Uterus (tissue), 4 donors: ENCODE results near the gene ASTN2. TPM values are rescaled to one million over a fixed set of nuclear protein-coding genes. Genes with fewer than 3 reads are reported as not detected.
A peak's percentile ranks its signal among the peaks of the same experiment; 100 is the strongest.

ENCODE experiments used
- DNase-seq, 2 donors: peaks; one replicate each; pipeline ENCODE4 v3.0.0-alpha.2; 2019 to 2020
- H3K27ac ChIP-seq, 2 donors: fragments of 200-600 bp; sonication (generic); 1 replicate in 1 of 2; 2 replicates in 1 of 2; pipeline ENCODE4 v1.5.1; 2016 to 2018
- H3K27me3 ChIP-seq, 2 donors: fragments of 200-600 bp; sonication (generic); one replicate each; pipeline ENCODE4 v1.5.1; 2018 to 2019; ENCODE audit warnings: control low read depth in 1 of 2
- H3K36me3 ChIP-seq, 2 donors: fragments of 200-600 bp; sonication (generic); one replicate each; pipeline ENCODE4 v1.5.1; 2019; ENCODE audit warnings: control low read depth in 1 of 2
- H3K4me1 ChIP-seq, 2 donors: fragments of 200-600 bp; sonication (generic); one replicate each; pipeline ENCODE4 v1.5.1; 2018 to 2019; ENCODE audit warnings: control low read depth in 1 of 2
- H3K4me3 ChIP-seq, 2 donors: fragments of 200-600 bp; sonication (generic); 1 replicate in 1 of 2; 2 replicates in 1 of 2; pipeline ENCODE4 v1.5.1; 2018 to 2019; ENCODE audit warnings: mild to moderate bottlenecking in 1 of 2
- H3K9me3 ChIP-seq, 2 donors: fragments of 200-600 bp; sonication (generic); one replicate each; pipeline ENCODE4 v1.5.1; 2019; ENCODE audit warnings: control low read depth in 1 of 2
- CTCF ChIP-seq, 4 experiments: fragments of 200-600 bp in 2 of 4; fragments of 450-650 bp in 2 of 4; sonication (generic) in 2 of 4; IDR thresholded peaks; one replicate each; pipeline ENCODE4 v1.5.1; 2016 to 2019; ENCODE audit warnings: antibody characterized with exemption in 4 of 4, mild to moderate bottlenecking in 2 of 4, moderate library complexity in 1 of 4
- POLR2A ChIP-seq, 2 donors: fragments of 450-650 bp; IDR thresholded peaks; one replicate each; pipeline ENCODE4 v1.6.1; 2016; ENCODE audit warnings: antibody characterized with exemption in 2 of 2, mild to moderate bottlenecking in 1 of 2, moderate library complexity in 1 of 2
- intact Hi-C: fragments of 100-400 bp; cut with DNase I; formaldehyde crosslinking; loops from one replicate; pipeline ENCODE4 v1.15.1; 2023; ENCODE audit warnings: low total_unique reads
- total RNA-seq, 4 donors: library from RNA; depleted of rRNA in 3 of 4; stranded (reverse); fragments of >200 nt in 3 of 4; gene quantifications; one replicate each; pipeline versions ENCODE4 v1.1.0 to v1.2.4, GENCODE V29; 2014 to 2023
- donor health status: DM: yes; HTN: yes; CAD: no.

The ASTN2 gene
- total RNA-seq, 4 donors from 2014 or later, result 1.8 to 8.6 (median 6.7) TPM

- Histone ChIP-seq H3K9me3 (peaks cover 0 to 5% of the 10 kb centered on the region in 2 donors), H3K4me3 (no peak overlapping the region), H3K27ac (no peak overlapping the region), H3K27me3 (no peaks in the 10 kb centered on the region), H3K4me1 (peaks cover 0 to 15% of the 10 kb centered on the region in 2 donors), H3K36me3 (no peaks in the 10 kb centered on the region)
- DNase-seq, result no peak
- TF ChIP-seq CTCF (IDR thresholded peaks at IDR 0.05) (no peak), POLR2A (IDR thresholded peaks at IDR 0.05) (no peak)
- intact Hi-C loops, result no loop called here
Observed at GRCh38 chr9:116451500-116452115, 963.2 kb downstream of the ASTN2 start.

GRCh38 chr9:116450378-116451139 lies 964.3 kb downstream of the ASTN2 start:
- H3K36me3 ChIP-seq, result no peaks in the 10 kb centered on the region
- no peak for DNase-seq
- TF ChIP-seq CTCF (IDR thresholded peaks at IDR 0.05) (no peak), POLR2A (IDR thresholded peaks at IDR 0.05) (no peak)
- no peak overlapping the region for H3K27ac ChIP-seq
- no peaks in the 10 kb centered on the region for H3K27me3 ChIP-seq
- intact Hi-C loops, result no loop called here
- H3K4me1 ChIP-seq, result peaks cover 0 to 15% of the 10 kb centered on the region in 2 donors
- no peak overlapping the region for H3K4me3 ChIP-seq
- H3K9me3 ChIP-seq, result no peaks in the 10 kb centered on the region

- H3K27ac ChIP-seq, result no peak overlapping the region
- DNase-seq, result no peak
Observed at GRCh38 chr9:116449949-116450348, 964.9 kb downstream of the ASTN2 start.

GRCh38 chr9:116448431-116448830 lies 966.4 kb downstream of the ASTN2 start:
- Histone ChIP-seq H3K4me3 (no peak overlapping the region), H3K27ac (peak overlapping the region in 1 of 2 donors; percentile 33), H3K36me3 (no peaks in the 10 kb centered on the region), H3K27me3 (no peaks in the 10 kb centered on the region), H3K9me3 (no peaks in the 10 kb centered on the region), H3K4me1 (peaks cover 0 to 15% of the 10 kb centered on the region in 2 donors)
- no peak for DNase-seq
- TF ChIP-seq CTCF (IDR thresholded peaks at IDR 0.05) (no peak), POLR2A (IDR thresholded peaks at IDR 0.05) (no peak)
- intact Hi-C loops, result no loop called here

More at GRCh38 chr9:116449949-116450348, 964.9 kb downstream of the ASTN2 start:
- Histone ChIP-seq H3K9me3 (no peaks in the 10 kb centered on the region), H3K4me3 (no peak overlapping the region), H3K27me3 (no peaks in the 10 kb centered on the region), H3K4me1 (peaks cover 0 to 15% of the 10 kb centered on the region in 2 donors), H3K36me3 (no peaks in the 10 kb centered on the region)
- intact Hi-C loops, result no loop called here
- no peak for TF ChIP-seq CTCF (IDR thresholded peaks at IDR 0.05)
- TF ChIP-seq POLR2A (IDR thresholded peaks at IDR 0.05), result no peak

- peak overlapping the region; percentile 19 to 33 for H3K27ac ChIP-seq
- no peaks in the 10 kb centered on the region for H3K36me3 ChIP-seq
- intact Hi-C loops, result no loop called here
Observed at GRCh38 chr9:116447934-116448333, 966.9 kb downstream of the ASTN2 start.

More at GRCh38 chr9:116447934-116448333, 966.9 kb downstream of the ASTN2 start:
- no peak overlapping the region for H3K4me3 ChIP-seq
- TF ChIP-seq POLR2A (IDR thresholded peaks at IDR 0.05) (no peak), CTCF (IDR thresholded peaks at IDR 0.05) (no peak)
- no peaks in the 10 kb centered on the region for H3K9me3 ChIP-seq
- peak in 1 of 2 donors; percentile 23 for DNase-seq
- H3K4me1 ChIP-seq, result peaks cover 0 to 15% of the 10 kb centered on the region in 2 donors
- no peaks in the 10 kb centered on the region for H3K27me3 ChIP-seq
